PC-3 (cell line): ENCODE measurements around the gene RPS6KA3. TPM values are rescaled to one million over a fixed set of nuclear protein-coding genes. Genes with fewer than 3 reads are reported as not detected.

Experiments
- ATAC-seq: fragments of 200-7000 bp; cut with Tn5 transposase; 2 replicates; pipeline ENCODE4 v1.9.1; 2020; ENCODE audit warnings: mild to moderate bottlenecking, moderate library complexity
- BruUV-seq: library from RNA; stranded (reverse); fragments of 400-500 nt; replicated peaks from 2 replicates; lab custom pipeline; 2021; lab: Mats Ljungman, UMichigan
- CTCF ChIA-PET: fragments of 300-600 bp; sonication (Branson Sonifier 250); formaldehyde crosslinking; loops from one replicate; lab custom pipeline; 2022; ENCODE audit warnings: antibody characterized with exemption; lab: Charles Lee
- POLR2A ChIA-PET: fragments of 300-600 bp; sonication (Branson Sonifier 250); formaldehyde crosslinking; loops from one replicate; lab custom pipeline; 2022; ENCODE audit warnings: antibody characterized with exemption; ENCODE audit not compliant: unreplicated experiment; lab: Charles Lee
- DNase-seq: peaks from one replicate; pipeline ENCODE4 v3.0.0-alpha.2; 2015
- H2AFZ ChIP-seq: fragments of 300-600 bp; sonication (generic); 2 replicates; pipeline ENCODE4 v1.6.0; 2016; ENCODE audit warnings: antibody characterized with exemption, low read length
- H3F3A ChIP-seq: fragments of 300-600 bp; sonication (generic); one replicate; pipeline ENCODE4 v1.6.0; 2017; ENCODE audit warnings: antibody characterized with exemption, low read length, control low read depth, mild to moderate bottlenecking; ENCODE audit not compliant: unreplicated experiment
- H3K27ac ChIP-seq: fragments of 300-600 bp; sonication (generic); 2 replicates; pipeline ENCODE4 v1.5.1; 2016; ENCODE audit warnings: mild to moderate bottlenecking, low read length
- H3K27me3 ChIP-seq: fragments of 300-600 bp; sonication (generic); 2 replicates; pipeline ENCODE4 v1.6.1; 2016; ENCODE audit warnings: low read length, mixed read lengths
- H3K36me3 ChIP-seq: fragments of 300-600 bp; sonication (generic); 2 replicates; pipeline ENCODE4 v1.6.1; 2016; ENCODE audit warnings: low read depth, mixed run types, low read length, mixed read lengths
- H3K4me1 ChIP-seq: fragments of 300-600 bp; sonication (generic); 2 replicates; pipeline ENCODE4 v1.5.1; 2016; ENCODE audit warnings: low read length; ENCODE audit not compliant: insufficient read depth
- H3K4me2 ChIP-seq: fragments of 300-600 bp; sonication (generic); 2 replicates; pipeline ENCODE4 v1.6.0; 2016; ENCODE audit warnings: low read length
- H3K4me3 ChIP-seq: fragments of 300-600 bp; sonication (generic); 2 replicates; pipeline ENCODE4 v1.5.1; 2016; ENCODE audit warnings: mild to moderate bottlenecking, low read length, mixed read lengths
- H3K79me2 ChIP-seq: fragments of 300-600 bp; sonication (generic); 2 replicates; pipeline ENCODE4 v1.6.1; 2017; ENCODE audit warnings: low read length, mixed read lengths
- H3K9ac ChIP-seq: fragments of 300-600 bp; sonication (generic); 2 replicates; pipeline ENCODE4 v1.6.0; 2016; ENCODE audit warnings: mild to moderate bottlenecking, low read length
- H3K9me2 ChIP-seq: fragments of 300-600 bp; sonication (generic); replicated peaks from 2 replicates; pipeline ENCODE4 v1.6.1; 2016; ENCODE audit warnings: mixed run types, low read length, mixed read lengths
- H3K9me3 ChIP-seq: fragments of 300-600 bp; sonication (generic); 2 replicates; pipeline ENCODE4 v1.6.1; 2016; ENCODE audit warnings: low read length, mixed read lengths
- H4K20me1 ChIP-seq: fragments of 300-600 bp; sonication (generic); 2 replicates; pipeline ENCODE4 v1.6.1; 2016; ENCODE audit warnings: low read length, mixed read lengths
- CTCF ChIP-seq: fragments of 300-600 bp; sonication (generic); conservative IDR thresholded peaks from 2 replicates; pipeline ENCODE4 v1.5.1; 2017; ENCODE audit warnings: antibody characterized with exemption, low read depth, mild to moderate bottlenecking, low read length
- EZH2 ChIP-seq: fragments of 300-600 bp; sonication (generic); IDR thresholded peaks from one replicate; pipeline ENCODE4 v1.6.1; 2017; ENCODE audit warnings: antibody characterized with exemption, mild to moderate bottlenecking, low read length; ENCODE audit not compliant: unreplicated experiment
- EZH2phosphoT487 ChIP-seq: fragments of 300-600 bp; sonication (generic); IDR thresholded peaks from 2 replicates; pipeline ENCODE4 v1.6.1; 2018; ENCODE audit warnings: mild to moderate bottlenecking, antibody characterized with exemption, low read length, borderline replicate concordance
- intact Hi-C: fragments of 100-400 bp; cut with micrococcal nuclease; formaldehyde crosslinking; loops from 2 replicates; pipeline ENCODE4 v1.9.0; 2023
- total RNA-seq: library from RNA; depleted of rRNA; stranded (reverse); fragments of >200 nt; gene quantifications from 2 replicates; pipeline ENCODE4 v1.2.3, GENCODE V29; 2014

The RPS6KA3 gene
- total RNA-seq, 1 experiment from 2014 or later: 22.8 TPM

GRCh38 chrX:20284992-20285391 lies 18.3 kb upstream of the RPS6KA3 start:
- H3K36me3 ChIP-seq: no peaks in the 10 kb centered on the region
- peak overlapping the region; percentile 77 for H3K27ac ChIP-seq
- H3K9ac ChIP-seq: peak overlapping the region; percentile 24; the same call in 1 of the 2 replicates
- H3K4me1 ChIP-seq: peaks cover 16% of the 10 kb centered on the region
- H3K9me3 ChIP-seq: no peaks in the 10 kb centered on the region
- intact Hi-C loops: loop anchor here (2.0 kb wide), 1 partner anchor 78 kb away; no protein-coding TSS in a partner anchor
- no peaks in the 10 kb centered on the region for H3K27me3 ChIP-seq
- no peak overlapping the region for H2AFZ ChIP-seq
- ChIA-PET POLR2A (no interaction called here), CTCF (no interaction called here)
- DNase-seq (no peak), ATAC-seq (no peak)
- H3K4me2 ChIP-seq: peak overlapping the region; percentile 62
- no peak overlapping the region for H3K4me3 ChIP-seq
- no peaks in the 10 kb centered on the region for H4K20me1 ChIP-seq
- BruUV-seq: TSS peak; percentile 99
- no peaks in the 10 kb centered on the region for H3K9me2 ChIP-seq
- TF ChIP-seq EZH2: no peak
- no peak for TF ChIP-seq CTCF
- H3F3A ChIP-seq: no peaks in the 10 kb centered on the region
- H3K79me2 ChIP-seq: no peaks in the 10 kb centered on the region

GRCh38 chrX:20284444-20284843 lies 17.7 kb upstream of the RPS6KA3 start:
- CTCF ChIA-PET: no interaction called here
- intact Hi-C loops: loop anchor here (2.0 kb wide), 1 partner anchor 78 kb away; no protein-coding TSS in a partner anchor

GRCh38 chrX:20280938-20281337 lies 14.2 kb upstream of the RPS6KA3 start:
- TF ChIP-seq CTCF: no peak
- TF ChIP-seq EZH2: no peak
- no peak for TF ChIP-seq EZH2phosphoT487
- Histone ChIP-seq H3K27me3 (no peaks in the 10 kb centered on the region), H3K4me1 (peaks cover 13% of the 10 kb centered on the region), H3K36me3 (no peaks in the 10 kb centered on the region), H3F3A (no peaks in the 10 kb centered on the region), H3K79me2 (no peaks in the 10 kb centered on the region), H3K4me3 (no peak overlapping the region), H2AFZ (no peak overlapping the region), H3K9me3 (no peaks in the 10 kb centered on the region), H3K9me2 (no peaks in the 10 kb centered on the region), H4K20me1 (no peaks in the 10 kb centered on the region), H3K9ac (no peak overlapping the region), H3K27ac (no peak overlapping the region), H3K4me2 (no peak overlapping the region)
- ChIA-PET CTCF (no interaction called here), POLR2A (no interaction called here)
- no peak for DNase-seq
- no peak for ATAC-seq
- no TSS peak for BruUV-seq
- intact Hi-C loops: no loop called here

More at GRCh38 chrX:20284444-20284843, 17.7 kb upstream of the RPS6KA3 start:
- ATAC-seq (no peak), DNase-seq (no peak)
- no peak overlapping the region for H3K4me3 ChIP-seq
- peaks cover 16% of the 10 kb centered on the region for H3K4me1 ChIP-seq
- no peaks in the 10 kb centered on the region for H3K9me2 ChIP-seq
- H3K4me2 ChIP-seq: no peak overlapping the region
- no peaks in the 10 kb centered on the region for H3K79me2 ChIP-seq
- no peak overlapping the region for H2AFZ ChIP-seq
- POLR2A ChIA-PET: no interaction called here
- no peaks in the 10 kb centered on the region for H3K36me3 ChIP-seq
- H3K27ac ChIP-seq: no peak overlapping the region
- H3K27me3 ChIP-seq: no peaks in the 10 kb centered on the region
- no peaks in the 10 kb centered on the region for H4K20me1 ChIP-seq
- H3F3A ChIP-seq: no peaks in the 10 kb centered on the region
- BruUV-seq: no TSS peak
- no peaks in the 10 kb centered on the region for H3K9me3 ChIP-seq
- H3K9ac ChIP-seq: no peak overlapping the region
- TF ChIP-seq EZH2phosphoT487 (no peak), CTCF (no peak), EZH2 (no peak)
